H1 (cell line): ENCODE results near the gene PDE9A. TPM values are rescaled to one million over a fixed set of nuclear protein-coding genes. Genes with fewer than 3 reads are reported as not detected.

Experiments
- FOSL1 ChIP-seq: IDR thresholded peaks from 2 replicates; pipeline ENCODE4 v1.6.1; 2011; ENCODE audit warnings: mild to moderate bottlenecking, low read depth, low read length, moderate library complexity; ENCODE audit not compliant: insufficient read depth
- RBBP5 ChIP-seq: IDR thresholded peaks from 2 replicates; pipeline ENCODE4 v1.7.1; 2012; ENCODE audit warnings: low read depth, mild to moderate bottlenecking, inconsistent platforms, low read length, moderate library complexity, borderline replicate concordance
- polyA plus RNA-seq, 7 experiments: library from polyadenylated mRNA; depleted of rRNA in 3 of 7; stranded (reverse) in 5 of 7; unstranded in 2 of 7; fragments of >200 nt in 5 of 7; fragments of 200-250 nt in 2 of 7; gene quantifications; 1 replicate in 5 of 7; 2 replicates in 1 of 7; 4 replicates in 1 of 7; pipeline versions ENCODE4 v1.2.1 to v1.2.3, GENCODE V29; 2011 to 2013; ENCODE audit warnings: missing spikeins in 2 of 7, mixed read lengths in 2 of 7
- total RNA-seq: library from RNA; stranded (reverse); fragmentation: NEBNext Ultra II Directional; extraction: Animal tissue kit (Norgen Biotek cat#: 25700); gene quantifications from 2 replicates; pipeline ENCODE4 v1.2.1, GENCODE V29; 2021

The PDE9A gene
- total and polyA plus RNA-seq, 2 of the 8 experiments (the other 6 are each of a cell fraction or from before 2014, with no cell fraction given), result 39.2 to 45.9 TPM

GRCh38 chr21:42635848-42636519 lies 17.4 kb upstream of the PDE9A start (continued):
- TF ChIP-seq FOSL1 (no peak), RBBP5 (no peak)
